Neural crest cell (in vitro differentiated cells): ENCODE measurements around the gene EIF2B2. TPM values are rescaled to one million over a fixed set of nuclear protein-coding genes. Genes with fewer than 3 reads are reported as not detected.

Source experiments
- DNase-seq: peaks from one replicate; pipeline ENCODE4 v3.0.0; 2021; ENCODE audit warnings: low read depth, mixed read lengths, low spot score
- H3K27ac Mint-ChIP-seq: one replicate; pipeline ENCODE4 v1.8.0; 2021; ENCODE audit warnings: mild to moderate bottlenecking, mixed read lengths; ENCODE audit not compliant: unreplicated experiment
- H3K27me3 Mint-ChIP-seq: 2 replicates; pipeline ENCODE4 v1.8.0; 2021; ENCODE audit warnings: low read depth, mild to moderate bottlenecking, mixed read lengths
- H3K36me3 Mint-ChIP-seq: 2 replicates; pipeline ENCODE4 v1.8.0; 2021; ENCODE audit warnings: low read depth, mild to moderate bottlenecking, mixed read lengths
- H3K4me1 Mint-ChIP-seq: 2 replicates; pipeline ENCODE4 v1.8.0; 2021; ENCODE audit warnings: mixed read lengths
- H3K4me3 Mint-ChIP-seq: one replicate; pipeline ENCODE4 v1.8.0; 2021; ENCODE audit warnings: mild to moderate bottlenecking, mixed read lengths
- H3K9me3 Mint-ChIP-seq: 2 replicates; pipeline ENCODE4 v1.8.0; 2021; ENCODE audit warnings: mixed read lengths
- total RNA-seq: library from RNA; stranded (reverse); gene quantifications from 2 replicates; pipeline ENCODE4 v1.2.1, GENCODE V29; 2021
- TF ChIP-seq, protein P1 (sequence below): fragments of 200-600 bp; sonication (generic); conservative IDR thresholded peaks from 2 replicates; pipeline ENCODE4 v1.5.0; 2021; ENCODE audit warnings: antibody characterized with exemption, mild to moderate bottlenecking

EIF2B2 gene
- total RNA-seq, 1 donor from 2014 or later = 50.5 TPM

DNA sequence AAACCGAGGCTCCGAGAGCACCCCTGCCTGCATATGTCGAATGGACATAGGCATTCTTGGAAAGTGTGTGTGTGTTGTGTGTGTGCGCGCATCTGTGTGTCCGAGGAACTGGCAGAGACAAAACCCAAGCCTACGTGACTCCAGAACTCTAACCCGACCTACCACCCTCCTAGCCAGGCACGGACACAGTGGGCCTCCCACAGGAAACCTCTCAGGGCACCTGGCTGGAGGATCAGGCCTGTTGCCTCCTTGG is 46.8 kb upstream of the EIF2B2 start:
- no peak for DNase-seq
- H3K27me3 Mint-ChIP-seq = no peaks in the 10 kb centered on the region
- no peaks in the 10 kb centered on the region for H3K36me3 Mint-ChIP-seq
- H3K4me1 Mint-ChIP-seq = peaks cover 21% of the 10 kb centered on the region
- TF ChIP-seq, protein P1, sequence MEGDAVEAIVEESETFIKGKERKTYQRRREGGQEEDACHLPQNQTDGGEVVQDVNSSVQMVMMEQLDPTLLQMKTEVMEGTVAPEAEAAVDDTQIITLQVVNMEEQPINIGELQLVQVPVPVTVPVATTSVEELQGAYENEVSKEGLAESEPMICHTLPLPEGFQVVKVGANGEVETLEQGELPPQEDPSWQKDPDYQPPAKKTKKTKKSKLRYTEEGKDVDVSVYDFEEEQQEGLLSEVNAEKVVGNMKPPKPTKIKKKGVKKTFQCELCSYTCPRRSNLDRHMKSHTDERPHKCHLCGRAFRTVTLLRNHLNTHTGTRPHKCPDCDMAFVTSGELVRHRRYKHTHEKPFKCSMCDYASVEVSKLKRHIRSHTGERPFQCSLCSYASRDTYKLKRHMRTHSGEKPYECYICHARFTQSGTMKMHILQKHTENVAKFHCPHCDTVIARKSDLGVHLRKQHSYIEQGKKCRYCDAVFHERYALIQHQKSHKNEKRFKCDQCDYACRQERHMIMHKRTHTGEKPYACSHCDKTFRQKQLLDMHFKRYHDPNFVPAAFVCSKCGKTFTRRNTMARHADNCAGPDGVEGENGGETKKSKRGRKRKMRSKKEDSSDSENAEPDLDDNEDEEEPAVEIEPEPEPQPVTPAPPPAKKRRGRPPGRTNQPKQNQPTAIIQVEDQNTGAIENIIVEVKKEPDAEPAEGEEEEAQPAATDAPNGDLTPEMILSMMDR = no peak
- H3K27ac Mint-ChIP-seq = no peak overlapping the region
- peak overlapping the region; percentile 29 for H3K4me3 Mint-ChIP-seq
- H3K9me3 Mint-ChIP-seq = no peaks in the 10 kb centered on the region

DNA sequence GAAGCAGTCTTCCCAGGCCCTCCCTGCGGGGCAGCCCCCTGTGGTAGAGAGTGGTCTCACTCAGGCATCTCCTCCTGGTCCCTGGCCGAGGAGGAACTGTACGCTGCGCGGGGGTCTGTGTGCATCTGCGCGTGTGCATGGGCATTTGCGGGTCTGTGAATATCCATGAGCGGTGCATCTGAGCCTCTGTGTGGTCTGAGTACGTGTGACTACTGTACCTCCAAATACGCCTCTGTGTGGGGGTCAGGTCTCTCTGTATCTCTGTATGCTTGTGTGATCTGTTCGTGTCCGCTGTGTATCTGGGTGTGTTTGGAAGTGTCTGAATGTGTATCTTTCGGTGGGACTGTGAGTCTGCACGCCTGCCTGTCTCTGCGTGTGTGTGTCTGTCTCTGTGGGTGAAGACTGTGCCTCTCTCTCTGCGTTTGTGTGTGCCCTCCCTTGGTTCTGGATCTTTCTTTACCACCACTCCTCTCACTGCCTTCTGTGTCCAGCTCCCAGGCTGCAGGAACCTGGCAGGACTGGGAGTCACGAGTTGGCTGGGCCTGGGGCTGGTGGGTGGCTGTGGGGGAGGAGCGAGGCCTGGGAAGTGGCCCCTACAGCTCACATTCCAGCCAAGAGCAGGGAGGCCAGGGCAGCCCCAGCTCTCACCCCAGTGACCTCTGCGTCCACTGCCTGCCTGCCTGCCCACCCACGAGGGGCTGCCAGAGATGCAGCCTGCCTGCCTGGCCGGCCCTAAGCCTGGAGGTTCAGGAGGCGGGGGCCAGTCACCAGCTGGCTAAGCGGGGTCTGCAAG is 46.2 kb upstream of the EIF2B2 start:
- peak overlapping the region; percentile 79 for H3K27ac Mint-ChIP-seq
- H3K4me3 Mint-ChIP-seq = peak overlapping the region; percentile 29
- TF ChIP-seq, protein P1 = no peak
- no peak for DNase-seq
- H3K9me3 Mint-ChIP-seq = no peaks in the 10 kb centered on the region
- H3K4me1 Mint-ChIP-seq = peaks cover 22% of the 10 kb centered on the region
- H3K36me3 Mint-ChIP-seq = no peaks in the 10 kb centered on the region
- no peaks in the 10 kb centered on the region for H3K27me3 Mint-ChIP-seq

DNA sequence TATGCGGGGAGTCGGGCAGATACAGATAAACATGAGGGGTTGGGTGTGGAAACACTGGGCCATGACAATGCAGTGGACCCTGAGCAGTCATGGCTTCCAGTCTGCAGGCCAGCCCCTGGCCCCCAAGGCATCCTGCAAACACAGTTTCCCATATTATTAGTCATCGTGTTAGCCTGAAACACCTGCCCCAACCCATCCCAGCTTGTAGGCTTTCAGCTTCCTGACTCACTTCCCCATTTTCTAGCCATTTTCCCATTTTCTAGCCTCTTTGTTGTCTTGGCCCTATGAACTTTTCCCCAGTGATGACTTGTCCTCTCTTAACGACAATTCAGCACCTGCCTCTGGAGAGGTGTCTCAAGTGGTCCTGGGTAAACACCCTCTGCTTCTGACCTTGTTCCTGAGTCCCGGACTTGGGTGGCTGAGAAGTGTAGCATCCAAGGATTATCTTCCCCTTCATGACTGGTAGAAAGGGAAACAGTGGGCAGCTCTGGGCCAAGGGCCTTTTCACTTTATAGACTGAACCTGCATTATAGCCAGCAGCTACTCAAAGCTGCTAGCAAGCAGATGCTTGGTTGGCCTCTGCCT is 43.0 kb upstream of the EIF2B2 start:
- H3K9me3 Mint-ChIP-seq = no peaks in the 10 kb centered on the region

DNA sequence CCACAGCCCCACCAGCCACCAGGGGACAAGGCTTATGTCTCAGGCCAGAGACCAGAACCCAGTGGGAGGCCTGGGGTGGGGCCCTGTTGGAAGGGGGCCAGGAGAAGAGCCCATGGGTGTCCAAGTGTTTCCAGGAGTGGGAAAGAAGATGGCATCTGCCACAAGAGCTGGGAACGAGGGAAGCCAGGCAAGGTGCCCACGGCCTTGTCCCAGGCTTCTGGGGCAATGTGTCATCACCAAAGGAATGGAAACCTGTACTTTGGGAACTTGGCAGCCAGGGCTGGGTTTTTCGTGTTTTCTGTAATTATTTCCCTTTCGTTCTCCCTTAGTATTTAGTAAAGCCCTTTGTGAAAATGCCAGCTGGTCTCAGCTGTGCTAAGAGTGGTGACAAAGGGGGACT is 42.0 kb upstream of the EIF2B2 start:
- Mint-ChIP-seq H3K4me1 (peaks cover 49% of the 10 kb centered on the region), H3K9me3 (no peaks in the 10 kb centered on the region), H3K36me3 (no peaks in the 10 kb centered on the region), H3K27me3 (no peaks in the 10 kb centered on the region), H3K4me3 (peak overlapping the region; percentile 55), H3K27ac (no peak overlapping the region)
- TF ChIP-seq, protein P1 = no peak
- no peak for DNase-seq

More for the DNA sequence above, 43.0 kb upstream of the EIF2B2 start:
- TF ChIP-seq, protein P1 = no peak
- Mint-ChIP-seq H3K27ac (no peak overlapping the region), H3K4me3 (no peak overlapping the region), H3K4me1 (peaks cover 49% of the 10 kb centered on the region), H3K27me3 (no peaks in the 10 kb centered on the region), H3K36me3 (no peaks in the 10 kb centered on the region)
- no peak for DNase-seq

DNA sequence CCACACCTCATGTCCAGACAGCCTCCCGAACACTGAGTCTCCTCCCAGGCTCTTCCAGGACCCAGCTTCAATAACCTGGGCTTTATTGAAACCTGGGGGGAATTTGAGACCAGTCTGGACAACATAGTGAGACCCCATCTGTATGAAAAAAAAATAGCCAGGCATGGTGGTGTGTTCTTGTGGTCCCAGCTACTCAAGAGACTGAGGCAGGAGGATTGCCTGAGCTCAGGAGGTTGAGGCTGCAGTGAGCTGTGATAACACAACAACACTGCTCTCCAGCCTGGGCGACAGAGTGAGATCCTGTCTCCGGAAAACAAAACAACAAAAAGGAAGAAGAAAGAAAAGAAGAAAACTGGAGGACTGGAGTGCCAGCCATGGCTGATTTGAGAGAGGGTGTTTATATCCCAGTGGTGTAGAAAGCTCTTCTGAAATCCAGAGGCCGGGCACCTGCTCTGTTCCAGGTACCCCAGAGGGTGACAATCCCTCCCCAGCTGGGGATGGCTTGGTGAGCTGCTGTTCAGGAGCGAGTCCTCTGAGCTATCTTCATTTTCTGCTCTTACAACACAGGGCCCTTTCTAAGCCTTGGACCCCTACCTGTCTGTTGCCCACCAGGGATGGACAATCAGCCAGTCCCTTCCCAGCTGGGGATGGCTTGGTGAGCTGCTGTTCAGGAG is 41.3 kb upstream of the EIF2B2 start:
- Mint-ChIP-seq H3K4me1 (peaks cover 43% of the 10 kb centered on the region), H3K36me3 (no peaks in the 10 kb centered on the region), H3K27ac (peak overlapping the region; percentile 36), H3K27me3 (no peaks in the 10 kb centered on the region), H3K4me3 (peak overlapping the region; percentile 55), H3K9me3 (no peaks in the 10 kb centered on the region)
- TF ChIP-seq, protein P1 = no peak
- DNase-seq = no peak
